Midbrain (tissue), 1 donor: Measurements from ENCODE around the gene TLCD3A.
A peak's percentile ranks its signal among the peaks of the same experiment; 100 is the strongest.
"Not testable (repeated sequence)": the region's sequence is repeated elsewhere in the genome, so short reads cannot be mapped to it uniquely, and the experiment has no call there.

Experiments
- DNase-seq: peaks from one replicate; lab custom pipeline; 2025; lab: John Stamatoyannopoulos, UW

The TLCD3A gene

DNA sequence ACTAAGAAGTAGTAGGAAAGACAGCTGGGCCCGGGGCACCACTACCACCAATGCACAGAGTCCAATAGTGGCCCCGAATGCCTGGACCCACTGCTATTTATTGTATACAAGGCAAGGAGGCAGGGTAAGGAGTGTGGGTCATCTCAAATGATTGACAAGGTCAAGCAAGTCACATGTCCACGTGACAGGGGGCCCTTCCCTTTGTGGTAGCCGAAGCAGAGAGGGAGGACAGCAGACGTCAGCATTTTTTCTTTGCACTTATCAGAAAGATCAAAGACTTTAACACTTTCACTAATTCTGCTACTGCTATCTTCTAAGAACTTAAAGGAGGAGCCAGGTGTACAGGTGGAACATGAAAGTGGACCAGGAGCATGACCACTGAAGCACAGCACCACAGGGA lies 24.3 kb upstream of the TLCD3A start:
- DNase-seq: no peak

DNA sequence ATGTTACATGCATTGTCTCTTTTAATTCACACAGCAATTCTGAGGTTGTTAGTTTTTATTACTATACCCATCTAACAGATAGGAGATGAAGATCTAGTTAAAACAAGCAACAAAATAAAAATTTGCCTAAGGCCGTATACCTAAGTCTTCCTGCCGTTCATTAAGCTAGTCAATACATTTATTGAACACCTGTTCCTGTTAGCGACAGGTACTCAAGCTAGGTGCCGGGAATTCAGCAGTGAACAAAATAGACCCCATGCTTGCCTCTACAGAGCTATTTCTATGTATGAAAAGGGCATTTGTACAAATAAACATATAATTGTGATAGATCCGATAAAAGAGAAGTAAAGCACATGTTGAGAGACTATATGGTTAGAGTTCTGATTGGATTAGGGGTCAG lies 14.3 kb upstream of the TLCD3A start:
- no peak for DNase-seq

DNA sequence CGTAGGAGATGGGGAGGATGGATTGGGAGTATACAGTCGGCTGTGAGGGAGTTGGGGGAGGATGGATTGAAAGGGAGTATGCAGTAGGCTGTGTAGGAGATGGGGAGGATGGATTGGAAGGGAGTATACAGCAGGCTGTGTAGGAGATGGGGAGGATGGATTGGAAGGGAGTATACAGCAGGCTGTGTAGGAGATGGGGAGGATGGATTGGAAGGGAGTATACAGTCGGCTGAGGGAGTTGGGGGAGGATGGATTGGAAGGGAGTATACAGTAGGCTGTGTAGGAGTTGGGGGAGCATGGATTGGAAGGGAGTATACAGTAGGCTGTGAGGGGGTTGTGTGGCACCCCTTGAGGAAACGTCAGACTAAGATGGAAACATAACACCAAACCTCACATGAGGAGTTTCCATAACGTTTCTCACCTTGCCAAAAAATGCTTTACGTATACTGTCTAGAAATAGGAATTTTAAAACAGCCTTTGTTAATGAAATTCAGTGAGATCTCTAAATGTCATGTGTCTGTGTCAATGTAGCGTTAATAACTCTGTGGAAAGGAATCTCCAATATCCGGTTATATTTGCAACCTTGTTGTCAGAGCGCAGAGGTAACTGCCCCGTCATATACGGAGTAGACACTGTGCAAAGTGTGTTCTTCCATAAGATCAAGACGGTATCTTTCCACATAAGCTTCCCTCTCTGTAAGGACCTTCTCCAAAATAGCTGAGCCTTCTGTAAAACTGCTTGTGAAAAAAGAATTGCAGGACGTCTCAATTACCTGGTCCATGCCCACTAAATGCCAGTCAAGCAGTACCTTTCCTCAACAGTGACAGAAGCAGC lies 11.5 kb upstream of the TLCD3A start:
- no peak for DNase-seq

GRCh38 chr17:721540-721937 lies 10.9 kb upstream of the TLCD3A start:
- DNase-seq: no peak

- DNase-seq: no peak
Measured at GRCh38 chr17:725084-725483, 7.3 kb upstream of the TLCD3A start.

- DNase-seq: no peak
Measured at GRCh38 chr17:725746-726145, 6.7 kb upstream of the TLCD3A start.

GRCh38 chr17:726271-726919 lies 6.0 kb upstream of the TLCD3A start:
- DNase-seq: no peak

- DNase-seq: no peak
Measured at GRCh38 chr17:728911-729310, 3.5 kb upstream of the TLCD3A start.

- no peak for DNase-seq
Measured at GRCh38 chr17:731644-732066, 741 bp upstream of the TLCD3A start.

DNA sequence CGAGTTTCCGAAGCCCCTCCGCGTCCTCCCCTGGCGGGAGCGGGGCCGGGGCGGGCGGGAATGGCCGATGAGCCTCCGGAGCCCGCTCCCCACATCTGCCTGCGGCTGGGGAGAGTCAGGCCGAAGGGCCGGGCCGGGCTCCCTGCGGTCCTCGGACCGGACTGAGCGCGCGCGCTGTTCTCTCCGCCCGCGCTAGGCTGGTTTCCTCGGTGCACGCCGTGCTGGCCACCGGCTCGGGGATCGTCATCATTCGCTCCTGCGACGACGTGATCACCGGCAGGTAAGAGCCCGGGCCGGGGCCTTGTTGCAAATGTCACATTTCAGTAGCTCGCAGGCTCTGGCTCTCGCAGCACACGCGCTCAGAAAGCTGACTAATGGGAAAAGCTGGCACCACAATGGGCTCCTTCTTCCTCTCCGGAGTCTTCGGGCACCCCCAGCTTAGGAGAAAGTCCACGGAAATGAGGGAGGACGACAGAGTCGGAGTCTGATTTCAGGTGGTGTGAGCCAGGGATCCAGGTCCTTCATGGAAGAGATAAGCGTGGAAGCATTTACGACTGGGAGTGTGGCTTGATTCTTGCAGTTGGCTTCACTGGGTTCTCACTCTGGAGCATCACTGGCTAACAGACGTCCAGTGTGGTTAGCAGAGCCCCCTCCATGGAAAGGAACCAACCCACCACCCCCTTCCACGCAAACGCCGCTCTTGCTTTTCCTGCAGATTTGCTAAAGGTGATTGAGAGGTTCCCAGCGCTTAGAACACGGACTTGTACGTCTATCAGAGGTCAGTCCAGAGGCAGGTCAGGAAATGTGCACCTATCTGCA lies 715 bp downstream of the TLCD3A start:
- peak; percentile 42 for DNase-seq

GRCh38 chr17:733743-734142 lies 1.3 kb downstream of the TLCD3A start:
- DNase-seq: no peak

GRCh38 chr17:737561-738113 lies 5.2 kb downstream of the TLCD3A start:
- DNase-seq: no peak

DNA sequence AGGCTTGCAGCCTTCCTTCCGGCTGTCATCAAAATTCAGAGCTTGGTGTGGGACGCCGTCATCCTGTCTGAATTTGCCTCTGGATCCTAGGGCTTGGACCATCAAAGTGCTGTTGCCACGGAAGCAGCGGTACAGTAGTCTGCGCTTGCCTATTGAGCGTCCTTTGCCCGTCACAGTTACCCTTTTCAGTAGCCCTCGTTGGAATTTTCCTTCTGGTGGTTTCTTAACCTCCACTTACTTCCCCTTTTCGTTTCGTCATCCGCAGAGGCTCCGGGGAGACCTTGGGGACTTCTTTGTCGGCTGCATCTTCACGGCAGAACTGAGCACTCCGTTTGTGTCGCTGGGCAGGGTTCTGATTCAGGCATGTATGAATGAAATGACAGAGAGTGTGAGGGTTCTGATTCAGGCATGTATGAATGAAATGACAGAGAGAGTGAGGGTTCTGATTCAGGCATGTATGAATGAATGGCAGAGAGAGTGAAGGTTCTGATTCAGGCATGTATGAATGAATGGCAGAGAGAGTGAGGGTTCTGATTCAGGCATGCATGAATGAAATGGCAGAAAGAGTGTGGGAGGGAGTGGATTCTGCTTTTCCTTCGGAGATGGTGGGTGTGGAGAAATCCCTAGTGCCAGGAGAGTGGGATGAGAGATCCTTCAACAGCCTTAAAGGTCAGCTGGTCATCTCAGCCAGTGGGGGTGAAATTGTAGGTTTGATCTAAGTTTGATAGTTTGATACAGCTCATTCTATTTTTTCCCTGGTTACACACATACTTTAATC lies 8.0 kb downstream of the TLCD3A start:
- peak; percentile 13 for DNase-seq

DNA sequence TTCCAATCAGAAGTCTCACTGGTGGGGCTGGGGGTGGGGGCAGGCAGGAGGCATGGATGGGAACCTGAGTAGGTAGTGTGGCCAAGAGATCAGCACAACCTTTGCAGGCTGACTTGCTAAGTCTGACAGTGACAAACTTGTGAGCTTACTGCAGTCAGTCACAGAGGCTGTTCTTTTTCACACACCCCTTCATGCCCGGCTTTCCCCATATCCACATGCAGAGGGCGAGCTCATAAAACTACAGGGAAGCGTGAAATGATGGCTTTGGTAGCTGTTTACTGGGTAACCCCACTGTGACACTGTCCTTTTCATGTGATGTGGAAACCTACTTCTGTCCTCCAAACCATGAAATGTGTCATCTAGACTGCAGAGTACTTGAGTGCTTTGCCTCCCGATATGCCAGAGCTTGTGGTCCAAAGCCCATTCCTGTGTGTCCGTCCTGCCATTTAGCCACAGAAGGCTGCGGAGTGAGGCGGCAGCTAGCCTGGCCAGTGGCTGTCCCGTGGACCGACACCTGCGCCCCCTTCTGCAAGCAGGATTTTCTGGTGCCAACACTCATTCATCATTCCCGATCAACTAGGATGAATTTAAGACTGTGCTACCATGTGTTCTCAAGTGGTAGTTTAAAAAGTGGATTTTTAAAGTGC lies 9.9 kb downstream of the TLCD3A start:
- no peak for DNase-seq

GRCh38 chr17:743139-743538 lies 10.7 kb downstream of the TLCD3A start:
- DNase-seq: no peak

DNA sequence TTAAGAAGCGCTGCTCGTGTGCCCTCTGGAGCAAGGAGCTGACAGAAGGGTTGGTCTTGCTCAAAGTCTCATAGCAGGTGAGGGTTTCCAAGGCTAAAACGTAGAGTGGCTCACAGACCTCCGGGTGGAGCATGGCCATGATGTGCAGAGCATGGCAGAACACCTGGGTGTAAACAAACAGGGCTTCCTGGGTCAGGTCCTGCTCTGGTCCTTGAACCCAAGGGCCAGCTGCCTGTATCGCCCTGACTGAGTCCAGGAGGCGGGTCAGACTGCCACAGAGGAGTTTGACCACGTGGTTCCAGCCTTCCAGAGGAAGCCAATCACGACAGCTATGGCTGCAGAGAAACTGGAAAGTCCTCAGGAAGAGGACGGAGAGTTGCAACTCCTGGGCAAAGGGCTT lies 12.5 kb downstream of the TLCD3A start:
- no peak for DNase-seq

- DNase-seq: no peak
Measured at GRCh38 chr17:745406-745805, 13.0 kb downstream of the TLCD3A start.

- DNase-seq: no peak
Measured at GRCh38 chr17:746181-746580, 13.8 kb downstream of the TLCD3A start.

- no peak for DNase-seq
Measured at GRCh38 chr17:746783-747629, 14.6 kb downstream of the TLCD3A start.

- not testable (repeated sequence) for DNase-seq
Measured at GRCh38 chr17:748604-749003, 16.2 kb downstream of the TLCD3A start.
